ENCODE measurements around the gene RGN. TPM values are rescaled to one million over a fixed set of nuclear protein-coding genes. Genes with fewer than 3 reads are reported as not detected.
"Not testable (repeated sequence)": the region's sequence is repeated elsewhere in the genome, so short reads cannot be mapped to it uniquely, and the experiment has no call there.

Gene RGN
- total RNA-seq, 2 donors from 2014 or later = 3.6 to 10.5 TPM

GRCh38 chrX:47093860-47094259 is 15.6 kb downstream of the RGN start:
- Histone ChIP-seq H3K36me3 (no peaks in the 10 kb centered on the region), H3K27me3 (replicated peaks; ENCODE audit: insufficient read depth) (no peaks in the 10 kb centered on the region), H3K27ac (no peak overlapping the region), H3K4me3 (no peak overlapping the region), H3K4me1 (replicated peaks) (no peaks in the 10 kb centered on the region), H3K9me3 (no peaks in the 10 kb centered on the region)
- 87% methylated on average over 11 of the region's 11 CpGs for WGBS
- DNase-seq (ENCODE audit: low spot score) = no peak
- TF ChIP-seq POLR2A (IDR thresholded peaks at IDR 0.05) = no peak
- no peak for TF ChIP-seq CTCF (IDR thresholded peaks at IDR 0.05)
- no peak for TF ChIP-seq POLR2AphosphoS5 (IDR thresholded peaks at IDR 0.05)
- intact Hi-C loops (cut with DNase I) = loop anchor here (5.0 kb wide), 1 partner anchor 192 kb away; no protein-coding TSS in a partner anchor

DNA sequence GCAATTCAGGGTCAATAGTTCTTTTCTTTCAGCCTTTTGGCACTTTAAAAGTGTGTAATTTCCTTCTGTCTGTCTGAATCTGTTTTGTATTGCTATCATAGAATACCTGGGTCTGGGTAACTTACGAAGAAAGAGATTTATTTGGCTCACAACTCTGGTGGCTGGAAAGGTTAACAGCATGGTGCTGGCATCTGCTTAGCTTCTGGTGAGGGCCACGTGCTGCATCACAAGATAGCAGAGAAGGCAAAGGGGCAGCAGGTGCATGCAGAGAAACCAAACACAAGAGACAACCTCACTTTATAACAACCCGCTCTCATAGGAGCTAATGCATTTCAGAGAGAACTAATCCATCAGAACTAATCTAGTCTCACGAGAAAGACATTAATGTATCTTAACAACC is 18.8 kb downstream of the RGN start:
- H3K27me3 ChIP-seq (replicated peaks; ENCODE audit: insufficient read depth) = no peaks in the 10 kb centered on the region

GRCh38 chrX:47098338-47099094 is 20.3 kb downstream of the RGN start:
- intact Hi-C loops (cut with DNase I) = no loop called here

More for the DNA sequence above, 18.8 kb downstream of the RGN start:
- H3K36me3 ChIP-seq = no peaks in the 10 kb centered on the region
- no peaks in the 10 kb centered on the region for H3K9me3 ChIP-seq
- intact Hi-C loops (cut with DNase I) = no loop called here
- TF ChIP-seq CTCF (IDR thresholded peaks at IDR 0.05) = no peak
- TF ChIP-seq POLR2AphosphoS5 (IDR thresholded peaks at IDR 0.05) = no peak
- TF ChIP-seq POLR2A (IDR thresholded peaks at IDR 0.05) = no peak
- H3K27ac ChIP-seq = no peak overlapping the region
- no peak overlapping the region for H3K4me3 ChIP-seq
- no peak for DNase-seq (ENCODE audit: low spot score)
- no peaks in the 10 kb centered on the region for H3K4me1 ChIP-seq (replicated peaks)
- WGBS = 84% methylated on average over 4 of the region's 4 CpGs

DNA sequence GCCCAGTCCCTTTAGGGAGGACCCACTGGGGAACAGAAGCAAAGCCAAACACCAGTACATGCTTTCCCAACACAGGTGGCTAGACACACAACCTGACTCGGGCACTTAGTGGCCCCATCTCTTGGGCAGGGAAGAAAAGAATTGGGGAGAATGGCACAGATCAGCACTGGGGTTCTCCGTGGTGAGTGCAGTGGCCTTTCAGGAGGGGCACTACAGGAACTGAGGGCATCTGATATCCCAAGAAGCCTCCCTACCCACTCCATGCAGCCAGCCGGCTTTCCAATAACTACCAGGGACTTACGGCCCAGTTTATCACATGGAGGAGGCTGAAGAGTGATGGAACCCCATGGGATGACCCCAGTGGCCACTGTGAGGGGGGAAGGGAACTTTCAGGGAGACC is 23.0 kb downstream of the RGN start:
- Histone ChIP-seq H3K27ac (no peak overlapping the region), H3K27me3 (replicated peaks; ENCODE audit: insufficient read depth) (no peaks in the 10 kb centered on the region), H3K4me3 (no peak overlapping the region), H3K4me1 (replicated peaks) (no peaks in the 10 kb centered on the region), H3K36me3 (no peaks in the 10 kb centered on the region), H3K9me3 (no peaks in the 10 kb centered on the region)
- DNase-seq (ENCODE audit: low spot score) = no peak
- intact Hi-C loops (cut with DNase I) = no loop called here
- TF ChIP-seq POLR2AphosphoS5 (IDR thresholded peaks at IDR 0.05) (no peak), POLR2A (IDR thresholded peaks at IDR 0.05) (no peak), CTCF (IDR thresholded peaks at IDR 0.05) (no peak)
- WGBS = 86% methylated on average over 4 of the region's 4 CpGs

More at GRCh38 chrX:47098338-47099094, 20.3 kb downstream of the RGN start:
- no peaks in the 10 kb centered on the region for H3K9me3 ChIP-seq
- no peak overlapping the region for H3K27ac ChIP-seq
- H3K4me1 ChIP-seq (replicated peaks) = no peaks in the 10 kb centered on the region
- H3K4me3 ChIP-seq = no peak overlapping the region
- no peaks in the 10 kb centered on the region for H3K36me3 ChIP-seq
- TF ChIP-seq POLR2A (IDR thresholded peaks at IDR 0.05) (no peak), CTCF (IDR thresholded peaks at IDR 0.05) (no peak), POLR2AphosphoS5 (IDR thresholded peaks at IDR 0.05) (no peak)
- no peak for DNase-seq (ENCODE audit: low spot score)
- no peaks in the 10 kb centered on the region for H3K27me3 ChIP-seq (replicated peaks; ENCODE audit: insufficient read depth)
- WGBS = 60% methylated on average over 2 of the region's 2 CpGs

GRCh38 chrX:47110936-47111615 is 32.8 kb downstream of the RGN start:
- DNase-seq (ENCODE audit: low spot score) = not testable (repeated sequence)
- 98% methylated on average over 10 of the region's 40 CpGs for WGBS

More at GRCh38 chrX:47110936-47111615, 32.8 kb downstream of the RGN start:
- H3K4me3 ChIP-seq; intact Hi-C loops (cut with DNase I); H3K36me3 ChIP-seq; H3K4me1 ChIP-seq (replicated peaks); H3K9me3 ChIP-seq; H3K27me3 ChIP-seq (replicated peaks; ENCODE audit: insufficient read depth); H3K27ac ChIP-seq: not testable (repeated sequence)

Data from prostate gland (tissue), 2 donors.